Spleen (tissue), 7 donors: ENCODE results near the gene NHERF1.

Experiments used
- POLR2A ChIP-seq, 3 donors: fragments of 450-650 bp; IDR thresholded peaks; one replicate each; pipeline ENCODE4 v1.5.1; 2017; ENCODE audit warnings: antibody characterized with exemption in 3 of 3, mild to moderate bottlenecking in 1 of 3
- POLR2AphosphoS5 ChIP-seq, 3 donors: sonication (generic); formaldehyde crosslinking; IDR thresholded peaks; one replicate each; pipeline ENCODE4 v1.5.1; 2017; ENCODE audit warnings: antibody characterized with exemption in 3 of 3
- TF ChIP-seq, protein P1 (sequence below), 11 experiments: fragments of 200-600 bp in 7 of 11; fragments of 450-650 bp in 4 of 11; sonication (generic) in 4 of 11; IDR thresholded peaks in 8 of 11; conservative IDR thresholded peaks in 3 of 11; 1 replicate in 7 of 11; 2 replicates in 4 of 11; pipeline versions ENCODE4 v1.4.0 to v1.8.0; 2016 to 2021; ENCODE audit warnings: antibody characterized with exemption in 11 of 11, inconsistent platforms in 4 of 11, mild to moderate bottlenecking in 1 of 11
- donor health status: DM: no; HTN: no; CAD: no; lungs with moderate emphysema.
- donor health status: DM: no; HTN: no; CAD: no.
- donor health status: DM: no; HTN: no; CAD: no.

DNA sequence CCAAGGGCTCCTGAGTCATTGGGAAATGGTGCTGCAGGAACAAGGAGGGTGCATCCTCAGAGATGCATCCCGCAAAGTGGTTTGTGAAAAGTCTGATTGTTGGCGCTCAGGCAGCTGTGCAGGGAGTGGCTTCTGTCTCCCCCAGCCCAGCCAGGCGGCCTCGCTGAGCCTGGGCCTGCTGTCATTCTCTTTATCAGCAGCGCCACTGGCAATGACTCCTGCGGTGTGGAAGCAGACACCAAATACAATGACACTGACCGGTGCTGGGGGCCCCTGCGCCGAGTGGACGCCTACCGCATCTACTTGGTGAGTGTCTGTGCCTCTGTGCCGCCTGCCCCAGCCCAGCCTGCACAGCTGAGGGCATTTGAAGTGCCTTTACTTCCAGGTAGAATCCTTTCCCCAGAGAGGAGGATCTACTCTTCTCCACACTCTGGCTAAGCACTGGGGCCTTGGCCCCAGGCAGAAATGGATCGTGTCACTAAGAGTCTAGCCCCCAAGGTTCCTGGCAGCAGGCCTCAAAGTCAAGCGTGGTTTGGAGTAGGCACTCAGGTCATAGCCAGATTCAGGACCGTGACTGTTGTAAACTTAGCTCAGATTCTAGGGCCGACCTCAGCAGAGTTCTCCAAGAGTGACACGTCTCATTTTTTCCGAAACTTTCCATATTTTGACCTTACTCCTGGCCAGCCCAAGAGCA lies 47.0 kb downstream of the NHERF1 start:
- TF ChIP-seq, protein P1, sequence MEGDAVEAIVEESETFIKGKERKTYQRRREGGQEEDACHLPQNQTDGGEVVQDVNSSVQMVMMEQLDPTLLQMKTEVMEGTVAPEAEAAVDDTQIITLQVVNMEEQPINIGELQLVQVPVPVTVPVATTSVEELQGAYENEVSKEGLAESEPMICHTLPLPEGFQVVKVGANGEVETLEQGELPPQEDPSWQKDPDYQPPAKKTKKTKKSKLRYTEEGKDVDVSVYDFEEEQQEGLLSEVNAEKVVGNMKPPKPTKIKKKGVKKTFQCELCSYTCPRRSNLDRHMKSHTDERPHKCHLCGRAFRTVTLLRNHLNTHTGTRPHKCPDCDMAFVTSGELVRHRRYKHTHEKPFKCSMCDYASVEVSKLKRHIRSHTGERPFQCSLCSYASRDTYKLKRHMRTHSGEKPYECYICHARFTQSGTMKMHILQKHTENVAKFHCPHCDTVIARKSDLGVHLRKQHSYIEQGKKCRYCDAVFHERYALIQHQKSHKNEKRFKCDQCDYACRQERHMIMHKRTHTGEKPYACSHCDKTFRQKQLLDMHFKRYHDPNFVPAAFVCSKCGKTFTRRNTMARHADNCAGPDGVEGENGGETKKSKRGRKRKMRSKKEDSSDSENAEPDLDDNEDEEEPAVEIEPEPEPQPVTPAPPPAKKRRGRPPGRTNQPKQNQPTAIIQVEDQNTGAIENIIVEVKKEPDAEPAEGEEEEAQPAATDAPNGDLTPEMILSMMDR (IDR thresholded peaks at IDR 0.05 in 8 of 11, conservative IDR thresholded peaks at IDR 0.05 in 3 of 11): no peak
- TF ChIP-seq POLR2AphosphoS5 (IDR thresholded peaks at IDR 0.05) (no peak), POLR2A (IDR thresholded peaks at IDR 0.05) (no peak)
